H9 (cell line): ENCODE data around the gene ME3. TPM values are rescaled to one million over a fixed set of nuclear protein-coding genes. Genes with fewer than 3 reads are reported as not detected.

Source experiments
- DNase-seq: peaks from one replicate; pipeline ENCODE4 v3.0.0-alpha.2; 2017
- H2AFZ ChIP-seq: one replicate; pipeline ENCODE4 v1.6.1; 2013; ENCODE audit warnings: mild to moderate bottlenecking, low read length, control low read depth, moderate library complexity
- H2AK5ac ChIP-seq: 2 replicates; pipeline ENCODE4 v1.6.1; 2013; ENCODE audit warnings: low read length, control low read depth, mixed read lengths; ENCODE audit not compliant: insufficient read length
- H2BK120ac ChIP-seq: one replicate; pipeline ENCODE4 v1.6.1; 2013; ENCODE audit warnings: low read depth, mild to moderate bottlenecking, low read length, control low read depth, inconsistent platforms; ENCODE audit not compliant: poor library complexity, severe bottlenecking
- H2BK12ac ChIP-seq: 2 replicates; pipeline ENCODE4 v1.6.1; 2013; ENCODE audit warnings: low read length, control low read depth, mixed read lengths, low read depth; ENCODE audit not compliant: insufficient read length
- H2BK15ac ChIP-seq: 2 replicates; pipeline ENCODE4 v1.6.1; 2013; ENCODE audit warnings: low read depth, low read length, control low read depth
- H2BK20ac ChIP-seq: one replicate; pipeline ENCODE4 v1.6.1; 2013; ENCODE audit warnings: low read depth, mild to moderate bottlenecking, low read length, control low read depth, inconsistent platforms; ENCODE audit not compliant: poor library complexity, severe bottlenecking
- H2BK5ac ChIP-seq: 2 replicates; pipeline ENCODE4 v1.6.1; 2013; ENCODE audit warnings: low read length, control low read depth, mixed read lengths; ENCODE audit not compliant: insufficient read length
- H3K14ac ChIP-seq: 2 replicates; pipeline ENCODE4 v1.6.1; 2013; ENCODE audit warnings: low read length, control low read depth; ENCODE audit not compliant: insufficient read depth
- H3K18ac ChIP-seq: 2 replicates; pipeline ENCODE4 v1.6.1; 2013; ENCODE audit warnings: low read depth, mild to moderate bottlenecking, mixed read lengths, low read length, control low read depth; ENCODE audit not compliant: insufficient read length
- H3K23ac ChIP-seq: 2 replicates; pipeline ENCODE4 v1.6.1; 2013; ENCODE audit warnings: low read length, control low read depth, mixed read lengths, low read depth; ENCODE audit not compliant: insufficient read length
- H3K23me2 ChIP-seq: 2 replicates; pipeline ENCODE4 v1.6.1; 2013; ENCODE audit warnings: low read depth, mild to moderate bottlenecking, mixed read lengths, low read length, control low read depth; ENCODE audit not compliant: insufficient read length, poor library complexity, severe bottlenecking
- H3K27ac ChIP-seq: 2 replicates; pipeline ENCODE4 v1.5.1; 2013; ENCODE audit warnings: low read length, control low read depth, mixed read lengths, low read depth; ENCODE audit not compliant: insufficient read length
- H3K27me3 ChIP-seq: 2 replicates; pipeline ENCODE4 v1.6.1; 2013; ENCODE audit warnings: low read length, control low read depth, inconsistent platforms; ENCODE audit not compliant: insufficient read depth
- H3K4ac ChIP-seq: 2 replicates; pipeline ENCODE4 v1.6.1; 2013; ENCODE audit warnings: low read depth, mild to moderate bottlenecking, control low read depth, inconsistent platforms, low read length, moderate library complexity
- H3K4me1 ChIP-seq: 2 replicates; pipeline ENCODE4 v1.6.1; 2013; ENCODE audit warnings: low read length, control low read depth, inconsistent platforms; ENCODE audit not compliant: insufficient read depth
- H3K4me2 ChIP-seq: 2 replicates; pipeline ENCODE4 v1.6.1; 2013; ENCODE audit warnings: low read length, control low read depth, mixed read lengths; ENCODE audit not compliant: insufficient read length, insufficient read depth
- H3K56ac ChIP-seq: 2 replicates; pipeline ENCODE4 v1.6.1; 2013; ENCODE audit warnings: low read depth, mild to moderate bottlenecking, mixed read lengths, low read length, control low read depth; ENCODE audit not compliant: insufficient read length
- H3K79me1 ChIP-seq: 2 replicates; pipeline ENCODE4 v1.6.1; 2013; ENCODE audit warnings: low read depth, mild to moderate bottlenecking, moderate library complexity, low read length, control low read depth, inconsistent platforms; ENCODE audit not compliant: insufficient read depth, poor library complexity, severe bottlenecking
- H3K79me2 ChIP-seq: 2 replicates; pipeline ENCODE4 v1.6.1; 2013; ENCODE audit warnings: low read length, control low read depth, inconsistent platforms; ENCODE audit not compliant: insufficient read depth
- H3K9ac ChIP-seq: 2 replicates; pipeline ENCODE4 v1.6.1; 2013; ENCODE audit warnings: low read length, control low read depth, mixed read lengths; ENCODE audit not compliant: insufficient read length; ENCODE audit errors: extremely low read depth
- H3K9me3 ChIP-seq: one replicate; pipeline ENCODE4 v1.6.1; 2013; ENCODE audit warnings: low read depth, low read length, inconsistent platforms; ENCODE audit not compliant: control insufficient read depth
- H3T11ph ChIP-seq: one replicate; pipeline ENCODE4 v1.6.1; 2013; ENCODE audit warnings: mild to moderate bottlenecking, low read length, control low read depth, inconsistent platforms
- H4K20me1 ChIP-seq: one replicate; pipeline ENCODE4 v1.6.1; 2013; ENCODE audit not compliant: control insufficient read depth, insufficient read length, insufficient read depth
- H4K5ac ChIP-seq: 2 replicates; pipeline ENCODE4 v1.6.1; 2013; ENCODE audit warnings: low read depth, mild to moderate bottlenecking, mixed read lengths, low read length, control low read depth; ENCODE audit not compliant: insufficient read length
- H4K8ac ChIP-seq: replicated peaks from 2 replicates; pipeline ENCODE4 v1.6.1; 2013; ENCODE audit warnings: low read length, control low read depth, mixed read lengths, low read depth; ENCODE audit not compliant: insufficient read length
- H4K91ac ChIP-seq: 2 replicates; pipeline ENCODE4 v1.6.1; 2013; ENCODE audit warnings: low read depth, mild to moderate bottlenecking, moderate library complexity, mixed read lengths, low read length, control low read depth; ENCODE audit not compliant: insufficient read length
- H3K27ac Mint-ChIP-seq, 3 experiments: 2 replicates in 2 of 3; 3 replicates in 1 of 3; pipeline ENCODE4 v1.8.0; 2020 to 2021; ENCODE audit warnings: mixed read lengths in 3 of 3, mild to moderate bottlenecking in 1 of 3, moderate library complexity in 1 of 3
- H3K27me3 Mint-ChIP-seq: 2 replicates; pipeline ENCODE4 v1.8.0; 2021; ENCODE audit warnings: low read depth, mild to moderate bottlenecking, moderate library complexity, mixed read lengths
- H3K36me3 Mint-ChIP-seq, 3 experiments: 2 replicates in 2 of 3; 3 replicates in 1 of 3; pipeline ENCODE4 v1.8.0; 2020 to 2021; ENCODE audit warnings: low read depth in 3 of 3, mixed read lengths in 3 of 3; ENCODE audit not compliant: insufficient read depth in 1 of 3
- H3K4me1 Mint-ChIP-seq, 2 experiments: 2 replicates each; pipeline ENCODE4 v1.8.0; 2020; ENCODE audit warnings: mixed read lengths in 2 of 2
- H3K4me3 Mint-ChIP-seq, 2 experiments: 2 replicates in 1 of 2; 3 replicates in 1 of 2; pipeline ENCODE4 v1.8.0; 2020 to 2021; ENCODE audit warnings: mild to moderate bottlenecking in 2 of 2, mixed read lengths in 2 of 2, moderate library complexity in 1 of 2
- H3K9me3 Mint-ChIP-seq, 2 experiments: 2 replicates in 1 of 2; 3 replicates in 1 of 2; pipeline ENCODE4 v1.8.0; 2020; ENCODE audit warnings: mild to moderate bottlenecking in 2 of 2, mixed read lengths in 2 of 2, moderate library complexity in 1 of 2
- CTCF ChIP-seq: fragments of 200-600 bp; sonication (generic); conservative IDR thresholded peaks from 3 replicates; pipeline ENCODE4 v1.8.0; 2021; ENCODE audit warnings: antibody characterized with exemption, mild to moderate bottlenecking
- WGBS: extraction: QIAGEN DNeasy Blood & Tissue Kit; methylation state at CpG from one replicate; pipeline ENCODE4 v1.1.7; 2013; ENCODE audit warnings: missing lambda C conversion rate, low lambda C conversion rate, mixed read lengths; ENCODE audit not compliant: insufficient read length; ENCODE audit errors: extremely low coverage; 5-methylcytosine and 5-hydroxymethylcytosine counted together
- total RNA-seq: library from RNA; stranded (reverse); gene quantifications from 2 replicates; pipeline ENCODE4 v1.2.1, GENCODE V29; 2021

ME3 gene
- total RNA-seq, 1 experiment from 2014 or later: 2.8 TPM

GRCh38 chr11:86395061-86395551 is 277.3 kb downstream of the ME3 start:
- Histone ChIP-seq H3K9ac (no peak overlapping the region), H2BK120ac (no peak overlapping the region), H3K27ac (no peak overlapping the region), H2AK5ac (no peak overlapping the region), H4K8ac (no peak overlapping the region), H3K4ac (no peak overlapping the region), H3K23ac (no peak overlapping the region), H3K56ac (no peak overlapping the region), H4K5ac (no peak overlapping the region), H4K20me1 (no peaks in the 10 kb centered on the region), H2BK12ac (no peak overlapping the region), H3K4me1 (peaks cover 5% of the 10 kb centered on the region; the same call in 1 of the 2 replicates), H3K79me1 (no peaks in the 10 kb centered on the region), H2BK5ac (no peak overlapping the region), H3K4me2 (no peak overlapping the region), H2BK15ac (no peak overlapping the region), H3K79me2 (no peaks in the 10 kb centered on the region), H4K91ac (no peak overlapping the region), H2BK20ac (no peak overlapping the region), H3K27me3 (no peaks in the 10 kb centered on the region), H2AFZ (no peak overlapping the region), H3K23me2 (no peaks in the 10 kb centered on the region), H3K14ac (no peak overlapping the region), H3K18ac (no peak overlapping the region), H3K9me3 (no peaks in the 10 kb centered on the region), H3T11ph (no peak overlapping the region)
- Mint-ChIP-seq H3K4me3 (no peak overlapping the region; a peak in 1 of 5 replicates), H3K9me3 (no peaks in the 10 kb centered on the region), H3K27ac (peak overlapping the region; percentile 22 to 58 (median 46); a peak in 4 of 7 replicates), H3K36me3 (no peaks in the 10 kb centered on the region), H3K4me1 (peaks cover 14 to 15% of the 10 kb centered on the region in 2 experiments), H3K27me3 (no peaks in the 10 kb centered on the region)
- DNase-seq: peak; percentile 53
- no CpG with 5 or more reads among the region's 6 CpGs for WGBS
- no peak for TF ChIP-seq CTCF

Other genes starting within 250 kb of the ME3 start
- gene PRSS23, start 127.9 kb upstream of the ME3 start, total RNA-seq: 6.3 and 6.9 TPM in 2 replicates